PC-9 (cell line): ENCODE measurements around the gene LAMA3.

Experiments
- CTCF ChIP-seq: fragments of 200-600 bp; sonication (generic); conservative IDR thresholded peaks from 2 replicates; pipeline ENCODE4 v1.6.1; 2017; ENCODE audit warnings: mixed run types, antibody characterized with exemption, mild to moderate bottlenecking, moderate library complexity
- EZH2 ChIP-seq: fragments of 200-600 bp; sonication (generic); IDR thresholded peaks from 2 replicates; pipeline ENCODE4 v1.8.0; 2017; ENCODE audit warnings: antibody characterized with exemption, low read depth

- no peak for TF ChIP-seq CTCF
- TF ChIP-seq EZH2, result no peak
These were observed 162.3 kb downstream of the LAMA3 start for GRCh38 chr18:23851470-23852002.
